ENCODE measurements around the gene COL4A2.
"Not testable (repeated sequence)": the region's sequence is repeated elsewhere in the genome, so short reads cannot be mapped to it uniquely, and the experiment has no call there.

COL4A2 gene

DNA sequence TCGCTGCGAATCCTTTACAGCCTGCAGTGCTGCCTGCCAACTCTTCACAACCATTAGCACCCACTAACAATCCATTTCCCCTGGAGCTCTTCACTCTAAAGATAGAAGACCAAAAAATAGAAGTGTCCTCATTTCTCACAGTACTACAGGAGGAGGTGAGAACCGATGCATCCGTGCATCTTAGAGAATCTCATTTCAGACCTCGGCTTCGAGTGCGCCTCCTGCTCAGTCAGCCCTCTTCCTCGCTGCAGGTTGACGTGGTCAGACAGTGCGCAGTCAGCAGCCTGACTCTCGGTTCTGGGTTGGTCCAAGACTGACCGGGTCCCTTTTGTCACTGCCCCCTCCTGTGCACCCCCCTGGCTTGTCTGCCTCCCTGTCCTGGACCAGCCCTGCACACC is 169.1 kb downstream of the COL4A2 start:
- no peak overlapping the region for H3K27ac ChIP-seq
- no peak for DNase-seq (ENCODE audit: low read depth, low spot score)

DNA sequence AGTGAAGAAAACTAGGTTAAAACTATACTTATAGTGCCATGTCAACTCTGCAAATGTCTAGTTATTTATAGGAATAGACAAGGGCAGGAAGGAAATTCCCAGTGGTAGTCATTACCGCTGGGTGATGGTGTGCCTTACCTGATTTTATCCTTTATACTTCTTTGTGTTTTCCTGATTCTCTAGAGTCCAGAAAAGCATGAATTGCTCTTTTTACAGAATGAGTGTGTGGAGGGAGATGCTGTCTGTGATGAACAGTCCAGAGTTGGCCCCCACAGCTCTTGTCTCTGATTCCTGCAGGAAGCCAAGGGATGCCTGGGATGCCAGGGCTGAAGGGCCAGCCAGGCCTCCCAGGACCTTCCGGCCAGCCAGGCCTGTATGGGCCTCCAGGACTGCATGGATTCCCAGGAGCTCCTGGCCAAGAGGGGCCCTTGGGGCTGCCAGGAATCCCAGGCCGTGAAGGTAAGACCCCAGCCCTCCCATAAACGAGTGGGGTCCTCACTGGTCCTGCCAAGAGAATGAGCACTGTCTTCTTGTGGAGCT is 170.7 kb downstream of the COL4A2 start:
- DNase-seq (ENCODE audit: low read depth, low spot score) = no peak
- no peak overlapping the region for H3K27ac ChIP-seq

DNA sequence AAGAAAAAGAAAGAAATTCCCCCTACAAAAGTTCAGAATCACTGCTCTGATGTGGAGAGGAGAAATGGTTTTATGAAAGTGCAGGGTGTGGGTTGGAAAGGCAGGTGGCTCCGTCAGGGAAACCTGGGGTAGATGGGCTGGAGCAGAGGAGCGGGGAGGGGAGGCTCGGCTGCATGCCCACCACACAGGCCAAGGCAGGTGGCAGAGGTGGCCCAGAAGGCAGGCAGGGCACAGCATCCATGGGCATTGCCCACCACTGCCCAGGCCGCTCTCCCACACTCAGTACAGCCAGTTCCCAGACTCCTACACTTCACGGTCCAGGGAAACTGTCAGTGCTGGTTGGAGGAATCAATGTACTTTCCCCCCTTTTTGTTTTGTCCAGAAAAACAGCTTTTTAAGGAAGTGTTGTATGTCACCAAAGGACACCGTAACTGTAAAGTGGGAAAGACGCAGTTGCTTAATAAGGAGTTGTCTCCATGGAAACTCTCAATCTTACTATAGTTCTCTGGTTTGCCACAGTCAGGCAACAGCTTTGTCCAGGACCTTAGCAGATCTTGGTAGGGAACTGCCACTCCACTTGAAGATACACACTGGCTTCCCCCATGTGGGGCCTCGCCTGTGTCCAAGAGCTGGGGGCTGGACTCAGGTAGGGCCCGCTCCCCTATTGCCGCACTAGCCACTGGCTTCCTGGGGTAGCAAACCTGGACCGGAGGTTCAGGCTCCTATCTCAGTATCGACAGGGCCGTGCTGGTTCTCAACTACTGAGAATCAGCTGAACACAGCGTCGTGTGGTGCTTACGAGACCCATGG is 171.5 kb downstream of the COL4A2 start:
- H3K27ac ChIP-seq = no peak overlapping the region
- DNase-seq (ENCODE audit: low read depth, low spot score) = no peak

DNA sequence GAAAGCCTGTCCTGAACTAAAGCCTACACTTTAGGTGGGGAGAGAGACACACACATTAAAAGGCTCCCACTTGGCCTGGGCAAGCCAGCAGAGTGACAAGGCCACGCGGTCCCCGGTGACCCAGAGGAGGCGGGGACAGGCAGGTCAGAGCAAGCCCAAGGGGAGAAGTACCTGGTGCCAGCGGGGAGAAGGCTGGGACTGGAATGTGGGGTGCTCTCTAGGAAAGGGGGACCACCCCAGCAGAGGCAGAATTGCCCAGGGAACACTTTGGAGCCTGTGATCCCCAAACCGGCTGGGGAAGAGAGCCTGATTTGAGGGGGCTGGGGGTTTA is 172.1 kb downstream of the COL4A2 start:
- DNase-seq (ENCODE audit: low read depth, low spot score) = no peak
- H3K27ac ChIP-seq = no peak overlapping the region

DNA sequence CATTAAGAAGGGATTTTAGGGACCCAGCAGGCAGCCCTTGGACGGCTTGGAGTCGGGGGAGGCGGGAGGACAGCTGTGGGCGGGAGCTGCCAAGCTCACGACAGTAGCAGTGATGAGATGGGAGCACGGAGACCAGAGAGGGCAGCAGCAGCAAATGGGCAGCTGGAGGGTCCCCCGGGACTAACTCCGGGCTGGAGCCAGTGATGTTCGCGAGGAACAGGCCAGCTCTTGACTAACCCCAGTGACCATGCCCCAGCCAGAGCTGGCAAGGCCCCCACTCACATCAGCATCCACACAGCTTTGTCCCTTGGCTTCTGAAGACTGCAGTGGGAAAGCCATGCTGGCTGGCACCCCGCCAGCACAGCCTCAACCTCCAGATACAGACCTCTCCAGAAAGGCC is 172.6 kb downstream of the COL4A2 start:
- H3K27ac ChIP-seq = no peak overlapping the region
- no peak for DNase-seq (ENCODE audit: low read depth, low spot score)

DNA sequence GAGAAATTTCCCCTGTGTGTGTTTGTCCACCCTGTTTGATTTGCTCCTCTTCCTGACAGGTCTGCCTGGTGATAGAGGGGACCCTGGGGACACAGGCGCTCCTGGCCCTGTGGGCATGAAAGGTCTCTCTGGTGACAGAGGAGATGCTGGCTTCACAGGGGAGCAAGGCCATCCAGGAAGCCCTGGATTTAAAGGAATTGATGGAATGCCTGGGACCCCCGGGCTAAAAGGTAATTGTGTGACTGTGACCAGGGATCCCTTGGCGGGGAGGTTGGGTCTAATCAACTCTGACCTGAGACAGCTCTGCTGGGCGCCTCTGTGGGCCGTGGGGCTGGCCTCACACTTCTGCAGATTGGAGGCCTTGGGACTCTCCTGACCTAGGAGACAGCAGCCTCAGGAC is 173.1 kb downstream of the COL4A2 start:
- no peak for DNase-seq (ENCODE audit: low read depth, low spot score)
- H3K27ac ChIP-seq = no peak overlapping the region

DNA sequence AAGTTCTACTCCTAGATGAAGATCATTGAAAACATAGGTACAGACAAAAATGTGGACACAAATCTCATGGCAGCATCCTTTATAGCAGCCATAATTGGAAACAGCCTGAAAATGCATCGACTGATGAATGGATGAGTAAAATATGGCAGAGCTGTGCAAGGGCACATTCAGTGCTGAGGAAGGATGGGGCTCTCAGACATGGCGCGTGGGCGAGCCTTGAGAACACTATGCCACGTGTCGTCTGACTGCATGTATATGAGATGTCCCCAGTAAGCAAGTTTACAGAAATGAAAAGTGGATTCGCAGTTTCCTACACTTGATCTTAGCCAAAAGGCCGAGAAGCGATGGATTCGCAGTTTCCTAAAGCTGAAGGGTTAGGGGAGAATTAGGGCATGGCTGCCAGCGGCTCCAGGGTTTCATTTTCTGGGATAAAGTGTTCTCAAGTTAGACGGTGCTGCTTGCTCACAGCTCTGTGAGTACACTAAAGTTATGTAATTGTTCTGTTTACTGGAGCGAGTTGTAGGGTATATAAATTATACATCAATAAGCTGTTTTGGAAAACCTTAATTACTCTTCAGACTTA is 176.4 kb downstream of the COL4A2 start:
- no peak overlapping the region for H3K27ac ChIP-seq
- DNase-seq (ENCODE audit: low read depth, low spot score) = no peak

DNA sequence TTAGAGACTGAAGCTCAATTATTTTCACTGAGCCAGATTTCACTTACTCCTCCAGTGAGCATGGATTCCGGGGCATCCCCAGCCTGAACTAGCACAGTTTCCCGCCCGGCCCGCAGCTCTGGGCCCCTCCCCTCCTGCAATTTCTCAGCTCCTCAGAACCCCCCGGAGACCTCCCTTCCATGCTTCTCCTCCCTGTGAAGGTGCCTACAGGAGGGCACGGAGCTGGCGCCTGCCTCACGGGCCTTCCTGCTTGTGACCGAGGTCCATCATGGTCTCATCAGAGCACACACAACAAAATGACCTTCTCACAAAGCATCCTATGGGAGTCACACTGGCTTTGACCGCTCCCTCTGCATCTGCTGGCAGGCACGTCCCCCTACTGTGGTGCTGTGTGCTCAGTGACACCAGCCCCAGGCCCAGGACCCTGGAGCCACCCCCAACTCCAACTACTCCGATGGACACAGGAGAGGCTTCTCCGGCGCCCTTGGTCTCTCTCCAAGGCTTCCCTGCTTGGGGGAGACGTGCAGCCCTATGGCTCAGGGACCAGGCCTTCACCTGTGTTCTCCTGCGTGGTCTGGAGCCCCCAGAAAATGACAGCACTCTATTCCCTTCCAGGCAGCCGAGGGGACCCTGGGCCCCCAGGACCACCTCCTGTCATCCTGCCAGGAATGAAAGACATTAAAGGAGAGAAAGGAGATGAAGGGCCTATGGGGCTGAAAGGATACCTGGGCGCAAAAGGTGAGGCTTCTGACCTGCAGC is 177.4 kb downstream of the COL4A2 start:
- no peak overlapping the region for H3K27ac ChIP-seq

DNA sequence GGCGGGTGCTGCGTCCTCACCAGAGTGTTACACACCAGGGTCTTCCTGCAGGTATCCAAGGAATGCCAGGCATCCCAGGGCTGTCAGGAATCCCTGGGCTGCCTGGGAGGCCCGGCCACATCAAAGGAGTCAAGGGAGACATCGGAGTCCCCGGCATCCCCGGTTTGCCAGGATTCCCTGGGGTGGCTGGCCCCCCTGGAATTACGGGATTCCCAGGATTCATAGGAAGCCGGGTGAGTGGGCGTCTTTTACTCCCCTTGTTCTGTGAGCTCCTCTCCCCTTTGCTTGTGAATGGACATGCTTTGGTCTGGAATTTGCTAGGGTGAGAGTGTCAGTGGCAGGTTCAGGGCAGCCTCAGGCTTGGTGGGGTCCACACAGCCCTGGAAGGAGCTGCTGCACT is 178.5 kb downstream of the COL4A2 start:
- DNase-seq (ENCODE audit: low read depth, low spot score) = no peak
- no peak overlapping the region for H3K27ac ChIP-seq

More for the DNA sequence above, 177.4 kb downstream of the COL4A2 start:
- no peak for DNase-seq (ENCODE audit: low read depth, low spot score)

DNA sequence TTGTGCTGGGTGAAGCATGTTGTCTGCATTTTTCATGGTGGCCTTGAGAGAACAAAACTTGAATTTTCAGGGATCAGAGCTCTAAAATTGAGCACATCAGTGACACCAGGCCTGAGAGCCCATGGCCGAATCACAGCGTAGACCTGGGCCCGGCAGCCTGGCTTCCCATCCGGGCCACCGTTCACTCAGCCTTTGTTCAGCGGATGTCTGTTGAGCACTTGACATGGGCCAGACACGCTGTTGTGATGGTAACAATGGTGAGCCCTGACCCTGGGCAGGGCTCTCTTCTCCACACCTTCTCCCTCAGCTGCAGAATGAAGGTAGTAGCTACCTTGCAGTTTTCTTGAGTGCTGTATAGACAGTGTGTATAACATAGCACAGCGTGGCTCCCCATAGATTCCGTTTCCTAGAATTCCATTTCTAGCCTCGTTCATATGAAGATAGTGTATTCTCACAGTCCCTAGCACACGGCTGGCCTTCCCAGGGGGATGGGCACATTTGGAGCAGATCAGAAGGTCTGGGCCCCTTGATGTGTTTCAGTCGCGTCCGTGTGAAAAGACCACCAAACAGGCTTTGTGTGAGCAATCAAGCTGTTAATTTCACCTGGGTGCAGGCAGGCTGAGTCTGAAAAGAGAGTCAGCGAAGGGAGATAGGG is 179.1 kb downstream of the COL4A2 start:
- no peak for DNase-seq (ENCODE audit: low read depth, low spot score)
- H3K27ac ChIP-seq = no peak overlapping the region

DNA sequence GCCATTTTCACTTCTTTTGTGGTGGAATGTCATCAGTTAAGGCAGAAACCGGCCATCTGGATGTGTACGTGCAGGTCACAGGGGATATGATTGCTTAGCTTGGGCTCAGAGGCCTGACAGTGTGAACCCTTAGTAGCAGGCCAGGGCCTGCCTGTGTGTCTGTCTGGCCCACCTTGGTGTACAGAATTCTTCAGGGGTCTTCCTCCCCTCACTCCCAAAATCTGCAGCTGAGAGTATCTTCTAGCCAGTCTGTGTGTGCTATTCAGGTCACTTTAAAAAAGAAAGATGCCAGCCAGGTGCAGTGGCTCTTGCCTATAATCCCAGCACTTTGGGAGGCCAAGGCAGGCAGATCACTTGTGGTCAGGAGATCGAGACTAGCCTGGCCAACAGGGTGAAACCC is 179.8 kb downstream of the COL4A2 start:
- H3K27ac ChIP-seq; DNase-seq (ENCODE audit: low read depth, low spot score): not testable (repeated sequence)

DNA sequence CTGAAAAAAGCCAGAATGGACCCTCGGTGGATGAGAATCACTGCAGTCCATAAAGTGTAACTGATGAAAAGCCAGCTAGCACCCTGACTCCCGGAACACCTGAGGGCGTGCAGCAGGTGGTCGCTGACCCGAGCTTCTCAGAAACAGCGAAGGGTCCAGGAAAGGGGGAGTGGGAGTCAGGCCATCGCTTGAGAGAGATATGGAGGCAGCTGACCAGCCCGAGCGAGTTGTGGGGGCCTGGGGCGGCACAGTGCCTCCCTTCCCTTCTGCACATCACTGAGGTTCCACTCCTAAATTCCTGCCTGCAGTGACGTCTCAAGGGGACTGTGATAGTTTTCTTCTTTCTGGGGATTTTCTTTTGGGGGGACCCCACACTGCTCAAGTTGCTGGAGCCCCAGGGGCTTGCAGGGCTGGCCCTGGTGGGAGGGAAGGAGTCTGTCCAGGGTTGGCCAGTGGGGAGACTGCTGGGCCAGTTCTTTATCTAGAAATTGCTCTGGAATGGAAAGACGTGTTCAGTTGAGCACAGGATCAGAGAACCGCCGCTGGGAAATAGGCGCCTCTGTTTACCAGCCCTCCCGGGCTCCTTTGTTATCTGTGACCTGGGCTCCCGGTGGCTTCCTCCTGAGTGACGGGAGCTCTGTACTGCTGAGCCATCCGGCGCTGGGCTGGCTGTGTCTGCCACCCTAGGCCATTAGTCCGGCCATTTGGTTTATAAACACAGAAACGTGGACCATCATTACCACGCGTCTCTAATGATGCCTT is 183.1 kb downstream of the COL4A2 start:
- no peak for DNase-seq (ENCODE audit: low read depth, low spot score)
- no peak overlapping the region for H3K27ac ChIP-seq

DNA sequence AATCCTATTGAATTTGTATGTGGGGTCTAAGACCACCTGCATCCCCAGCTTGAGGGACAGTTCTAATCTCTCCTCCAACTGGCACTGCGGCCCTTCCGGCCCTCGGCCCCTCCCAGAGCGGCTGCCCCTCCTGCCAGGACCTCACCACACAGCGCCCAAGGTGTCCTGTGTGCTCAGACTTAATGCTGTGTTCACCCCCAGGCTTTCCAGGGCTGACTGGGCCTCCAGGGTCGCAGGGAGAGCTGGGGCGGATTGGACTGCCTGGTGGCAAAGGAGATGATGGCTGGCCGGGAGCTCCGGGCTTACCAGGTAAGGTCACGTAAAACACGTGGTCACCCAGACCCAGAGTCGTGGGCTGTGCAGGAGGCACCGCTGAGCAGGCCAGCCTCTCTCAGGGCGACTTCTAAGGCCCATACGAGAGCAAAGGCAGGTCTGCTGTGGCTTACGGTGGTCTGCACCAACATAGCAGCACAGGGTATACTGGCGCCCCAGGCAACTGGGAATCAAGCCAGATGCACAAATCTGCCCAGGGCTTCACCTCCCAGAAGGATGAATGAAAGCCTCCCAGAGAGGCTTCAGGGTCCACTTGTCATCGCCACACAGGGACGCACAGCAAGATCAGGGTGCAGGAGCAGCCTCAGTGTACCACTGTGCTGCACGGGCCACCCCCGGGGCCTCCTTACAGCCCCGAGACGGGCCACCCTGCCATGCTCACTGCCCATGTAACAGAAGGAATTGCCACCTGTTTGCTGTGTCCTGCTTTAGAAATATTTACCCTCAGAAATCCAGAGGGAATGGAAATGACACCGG is 185.0 kb downstream of the COL4A2 start:
- H3K27ac ChIP-seq = no peak overlapping the region
- DNase-seq (ENCODE audit: low read depth, low spot score) = no peak

DNA sequence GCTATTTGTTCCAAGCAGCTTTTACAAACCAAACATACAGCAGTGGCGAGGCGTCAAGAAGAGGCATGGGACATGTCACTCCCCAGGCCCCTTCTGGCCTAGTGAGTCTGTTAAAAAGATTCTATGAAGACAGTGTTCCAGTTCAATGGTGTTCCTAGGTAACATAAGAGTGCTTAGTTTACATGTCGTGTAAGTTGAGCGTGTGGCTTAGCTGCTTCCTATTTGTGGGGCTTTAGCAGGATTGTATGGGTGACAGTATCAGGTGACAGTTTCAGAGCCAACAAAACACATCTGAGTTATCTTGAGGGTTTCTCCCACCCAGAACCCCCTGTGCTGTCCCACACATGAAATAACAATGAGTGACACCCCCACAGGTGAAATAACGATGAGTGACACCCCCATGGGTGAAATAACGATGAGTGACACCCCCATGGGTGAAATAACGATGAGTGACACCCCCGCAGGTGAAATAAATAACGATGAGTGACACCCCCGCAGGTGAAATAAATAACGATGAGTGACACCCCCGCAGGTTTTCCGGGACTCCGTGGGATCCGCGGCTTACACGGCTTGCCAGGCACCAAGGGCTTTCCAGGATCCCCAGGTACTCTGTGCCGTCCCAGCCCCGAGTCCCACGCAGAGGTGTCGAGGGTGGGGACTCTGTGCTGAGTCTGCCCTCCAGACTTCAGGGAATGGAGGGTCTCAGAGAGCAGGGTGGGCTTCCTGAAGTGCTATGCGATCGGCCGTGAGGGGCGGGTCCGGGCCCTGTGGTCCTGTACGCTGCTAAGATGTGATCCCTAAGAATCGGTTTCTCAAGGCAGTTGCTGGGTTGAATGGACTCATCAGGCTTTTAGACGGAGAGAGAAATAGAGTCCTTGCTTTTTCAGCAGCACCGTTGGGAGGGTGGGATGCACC is 185.9 kb downstream of the COL4A2 start:
- no peak overlapping the region for H3K27ac ChIP-seq
- no peak for DNase-seq (ENCODE audit: low read depth, low spot score)

DNA sequence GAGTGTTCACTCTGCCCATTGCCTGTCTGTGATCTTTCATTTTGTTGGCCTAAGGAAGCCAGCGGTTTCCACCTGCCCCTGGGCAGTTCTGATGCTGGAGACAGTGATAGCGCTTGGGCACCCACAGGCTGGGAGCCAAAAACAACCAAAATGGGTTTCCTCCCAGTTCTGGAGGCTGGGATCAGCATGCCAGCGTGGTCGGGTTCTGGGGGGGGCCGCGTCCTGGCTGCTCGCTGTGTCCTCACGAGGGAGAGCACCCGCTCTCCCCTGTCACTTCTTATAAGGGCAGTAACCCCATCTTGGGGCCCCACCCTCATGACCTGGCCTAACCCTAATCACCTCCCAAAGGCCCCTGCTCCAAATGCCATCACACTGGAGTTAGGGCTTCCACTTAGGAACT is 186.5 kb downstream of the COL4A2 start:
- no peak overlapping the region for H3K27ac ChIP-seq
- DNase-seq (ENCODE audit: low read depth, low spot score) = no peak

DNA sequence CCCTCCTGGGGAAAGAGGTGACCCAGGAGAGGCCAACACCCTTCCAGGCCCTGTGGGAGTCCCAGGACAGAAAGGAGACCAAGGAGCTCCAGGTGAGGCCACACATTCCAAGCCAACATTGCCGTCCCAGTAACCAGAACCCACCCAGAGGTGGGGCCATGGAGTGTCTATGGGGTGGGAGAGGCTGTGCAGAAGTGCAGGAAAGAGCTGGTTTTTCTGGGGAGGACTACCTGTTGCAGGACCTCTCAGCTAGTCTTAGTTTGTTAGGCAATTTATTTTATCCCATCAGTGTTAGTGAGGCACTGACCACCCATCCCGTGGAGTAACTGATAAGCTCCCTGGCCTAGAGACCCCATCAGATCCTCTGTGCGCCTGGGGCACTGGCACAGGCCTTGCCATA is 188.3 kb downstream of the COL4A2 start:
- DNase-seq (ENCODE audit: low read depth, low spot score) = no peak
- H3K27ac ChIP-seq = no peak overlapping the region

DNA sequence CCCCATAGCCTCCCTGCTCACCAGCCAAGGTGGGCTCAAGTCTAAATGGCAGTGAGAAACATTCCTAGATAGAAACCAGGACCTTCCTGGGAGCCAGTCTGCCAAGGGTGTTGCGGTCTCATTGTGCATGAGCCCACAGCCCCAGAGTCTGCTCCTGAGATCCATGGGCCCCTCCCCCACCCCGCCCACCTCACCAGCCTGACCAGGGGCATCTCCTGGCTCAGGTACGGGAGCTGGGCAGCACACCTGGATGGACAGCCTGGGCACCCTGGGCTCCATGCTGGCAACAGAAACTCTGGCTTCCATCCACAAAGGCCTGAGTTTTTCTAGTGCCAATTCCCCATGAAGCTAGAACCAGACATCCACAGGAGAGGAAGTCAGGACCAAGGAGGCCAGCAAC is 188.8 kb downstream of the COL4A2 start:
- no peak overlapping the region for H3K27ac ChIP-seq
- DNase-seq (ENCODE audit: low read depth, low spot score) = no peak

DNA sequence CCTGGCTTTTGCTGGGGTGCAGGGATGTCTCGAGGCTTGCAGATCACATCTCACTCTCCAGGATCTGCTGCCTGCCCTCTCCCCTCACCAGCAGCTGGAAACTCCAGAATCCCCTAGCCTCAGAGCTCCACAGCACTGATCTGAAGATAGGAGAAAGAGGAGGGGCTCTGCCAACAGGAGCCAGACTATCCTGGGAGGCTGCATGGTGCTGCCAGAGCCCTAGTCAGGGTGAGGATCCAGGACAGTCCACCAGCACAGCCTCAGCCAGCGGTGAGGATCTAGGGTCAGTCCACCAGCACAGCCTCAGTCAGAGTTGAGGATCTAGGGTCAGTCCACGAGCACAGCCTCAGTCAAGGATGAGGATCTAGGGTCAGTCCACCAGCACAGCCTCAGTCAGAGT is 189.2 kb downstream of the COL4A2 start:
- DNase-seq (ENCODE audit: low read depth, low spot score) = no peak
- no peak overlapping the region for H3K27ac ChIP-seq
